Activated CD4-positive, alpha-beta T cell treated with anti-CD3 and anti-CD28 coated beads, Interleukin-2, amount 10 ng/mL, durations not matched to agents 7 days and 5 days (primary cell): ENCODE data around the gene PMF1. TPM values are rescaled to one million over a fixed set of nuclear protein-coding genes. Genes with fewer than 3 reads are reported as not detected.

Experiments used
- CTCF ChIA-PET: fragments of 350-600 bp; sonication (Branson Sonifier 250); formaldehyde crosslinking; loops from one replicate; lab custom pipeline; 2021; ENCODE audit warnings: antibody characterized with exemption; lab: Charles Lee
- POLR2A ChIA-PET: fragments of 350-600 bp; sonication (Branson Sonifier 250); formaldehyde crosslinking; loops from one replicate; lab custom pipeline; 2021; ENCODE audit warnings: antibody characterized with exemption; lab: Charles Lee
- DNase-seq: peaks from one replicate; pipeline ENCODE4 v3.0.0-alpha.2; 2020
- H3K27ac Mint-ChIP-seq: one replicate; pipeline ENCODE4 v1.8.0; 2021; ENCODE audit warnings: mild to moderate bottlenecking, moderate library complexity, mixed read lengths
- H3K27me3 Mint-ChIP-seq: one replicate; pipeline ENCODE4 v1.8.0; 2021; ENCODE audit warnings: mixed read lengths
- H3K36me3 Mint-ChIP-seq: one replicate; pipeline ENCODE4 v1.8.0; 2021; ENCODE audit warnings: low read depth, mixed read lengths
- H3K4me1 Mint-ChIP-seq: one replicate; pipeline ENCODE4 v1.8.0; 2021; ENCODE audit warnings: mixed read lengths
- H3K4me3 Mint-ChIP-seq: one replicate; pipeline ENCODE4 v1.8.0; 2021; ENCODE audit warnings: mild to moderate bottlenecking, moderate library complexity, mixed read lengths
- H3K9me3 Mint-ChIP-seq: one replicate; pipeline ENCODE4 v1.8.0; 2021; ENCODE audit warnings: mixed read lengths
- total RNA-seq, 2 experiments: library from RNA; stranded (reverse); gene quantifications; one replicate each; pipeline ENCODE4 v1.2.3, GENCODE V29; 2021

The PMF1 gene
- total RNA-seq, 2 experiments from 2014 or later: 72.8 to 73.4 TPM

DNA sequence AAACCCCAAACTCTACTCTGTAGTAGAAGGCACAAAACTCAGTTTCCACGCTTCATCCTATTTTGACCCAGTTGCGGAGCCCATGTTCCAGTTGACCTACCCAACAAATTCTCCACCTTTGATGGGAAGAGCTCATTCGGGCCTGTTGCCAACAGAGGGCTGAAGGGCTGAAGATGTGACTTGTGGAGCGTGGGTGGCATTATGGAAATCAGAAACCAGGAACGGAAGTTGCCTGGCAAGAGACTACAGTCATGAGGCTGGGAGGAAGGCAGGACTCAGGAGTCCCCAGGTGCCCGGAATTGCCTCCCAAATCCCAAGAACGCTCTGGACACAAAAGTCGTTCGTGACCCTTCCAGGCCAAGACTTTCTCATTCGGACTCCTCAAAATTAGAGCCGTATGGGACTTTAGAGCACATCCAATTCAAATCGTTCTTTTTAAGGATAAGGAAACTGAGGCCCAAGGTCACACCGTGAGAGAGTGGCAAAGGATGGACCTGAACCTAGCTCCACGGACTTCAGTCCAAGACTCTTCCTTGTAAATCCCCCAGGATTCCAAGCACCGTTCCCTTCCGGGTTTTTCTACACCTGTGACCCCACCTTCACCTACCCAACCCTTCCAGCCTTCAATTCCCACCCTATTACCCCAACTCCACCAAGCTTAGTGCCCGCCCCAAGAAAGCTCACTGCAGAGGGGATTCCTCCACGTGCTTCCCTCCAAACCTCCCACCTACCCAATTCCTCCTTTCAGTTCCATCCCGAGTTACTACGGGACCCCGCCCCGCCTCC, 69.1 kb downstream of the PMF1 start:
- Mint-ChIP-seq H3K36me3 (peaks cover 28% of the 10 kb centered on the region), H3K4me1 (peaks cover 38% of the 10 kb centered on the region), H3K9me3 (no peaks in the 10 kb centered on the region), H3K27me3 (no peaks in the 10 kb centered on the region), H3K4me3 (peak overlapping the region; percentile 97), H3K27ac (peak overlapping the region; percentile 94)
- CTCF ChIA-PET: interaction anchor here (0.6 to 5.3 kb wide), 10 partner anchors 10 to 1717 kb away, joined by 3 to 21 read pairs (median 4); partner anchors contain the start of gene GLMP
- POLR2A ChIA-PET: interaction anchor here (0.6 to 0.7 kb wide), 4 partner anchors 175 to 719 kb away, joined by 3 to 7 read pairs (median 3); partner anchors contain the start of gene ASH1L
- peak; percentile 16 for DNase-seq

DNA sequence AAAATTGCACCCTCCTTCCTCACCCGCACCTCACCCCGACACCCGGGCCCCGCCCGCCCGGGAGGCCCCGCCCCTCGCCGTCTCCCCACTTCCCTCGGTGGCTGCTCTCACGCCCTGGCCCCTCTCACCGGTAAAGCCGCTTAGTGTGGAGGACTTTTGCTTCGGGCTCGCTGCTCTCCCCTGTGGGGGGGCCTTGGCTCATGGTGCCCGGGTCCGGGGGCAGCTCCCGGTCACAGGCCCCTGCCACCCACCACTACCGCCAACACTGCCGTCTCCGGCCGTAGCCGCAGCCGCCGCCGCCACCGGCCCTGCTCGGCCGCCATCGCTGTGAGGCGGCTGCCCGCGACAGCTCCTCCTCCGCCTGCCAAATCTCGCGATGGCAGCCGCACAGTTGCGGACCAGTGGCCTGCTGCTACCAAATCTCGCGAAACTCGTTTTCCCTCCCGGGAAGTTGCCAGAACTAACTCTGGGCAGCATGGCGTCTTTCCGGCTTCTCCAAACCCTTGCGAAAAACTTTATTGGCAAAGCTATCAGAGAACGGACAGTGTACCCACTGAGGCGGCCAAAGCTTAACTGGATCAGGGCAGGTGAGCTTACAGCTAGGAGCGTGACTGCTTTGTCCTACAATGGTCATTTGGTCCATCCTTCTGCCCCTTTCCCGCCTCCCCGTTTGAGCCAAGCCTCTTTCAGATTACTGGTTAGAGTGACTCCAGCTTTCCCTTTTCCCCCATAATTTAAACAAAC, 69.8 kb downstream of the PMF1 start, which contains the start of gene SMG5:
TSS of gene SMG5 (minus strand) at position 347 of the 744 bp plus-strand sequence. CDS start at position 202, 145 bp downstream.
- POLR2A ChIA-PET: interaction anchor here (0.6 kb wide), 1 partner anchor 238 kb away, joined by 7 read pairs; no protein-coding TSS in a partner anchor
- peak; percentile 98 for DNase-seq
- Mint-ChIP-seq H3K27me3 (no peaks in the 10 kb centered on the region), H3K27ac (peak within 1 kb of the TSS; percentile 94), H3K36me3 (peaks cover 20% of the 10 kb centered on the region), H3K4me1 (peaks cover 38% of the 10 kb centered on the region), H3K4me3 (peak within 1 kb of the TSS; percentile 97), H3K9me3 (no peaks in the 10 kb centered on the region)
- CTCF ChIA-PET: interaction anchor here (0.6 to 5.3 kb wide), 13 partner anchors 9 to 216 kb away, joined by 3 to 21 read pairs (median 3); partner anchors contain the start of gene VHLL

DNA sequence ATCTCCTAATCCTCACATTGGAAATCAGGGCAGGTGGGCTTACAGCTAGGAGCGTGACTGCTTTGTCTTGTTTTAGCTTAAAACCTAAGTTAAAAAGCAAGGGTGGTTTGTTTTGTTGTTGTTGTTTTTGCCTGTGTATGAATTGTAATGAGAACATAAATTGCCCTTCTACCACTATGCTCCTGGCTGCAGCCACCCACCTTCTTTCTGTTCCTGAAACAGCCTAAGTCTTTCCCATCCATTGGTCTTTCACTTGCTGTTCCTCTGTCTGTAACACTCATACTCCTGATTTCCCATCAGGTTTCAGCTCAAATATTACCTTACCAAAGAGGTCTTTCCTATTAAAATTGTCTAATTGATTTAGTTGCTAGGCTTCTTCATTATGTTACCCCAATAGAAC, 70.7 kb downstream of the PMF1 start:
- peak overlapping the region; percentile 97 for H3K4me3 Mint-ChIP-seq
- ChIA-PET POLR2A (interaction anchor here (0.6 kb wide), 1 partner anchor 307 kb away, joined by 4 read pairs; no protein-coding TSS in a partner anchor), CTCF (interaction anchor here (0.8 to 5.3 kb wide), 10 partner anchors 8 to 154 kb away, joined by 3 to 21 read pairs (median 4); partner anchors contain the start of gene VHLL)
- no peaks in the 10 kb centered on the region for H3K27me3 Mint-ChIP-seq
- H3K4me1 Mint-ChIP-seq: peaks cover 38% of the 10 kb centered on the region
- DNase-seq: no peak
- peaks cover 13% of the 10 kb centered on the region for H3K36me3 Mint-ChIP-seq
- H3K9me3 Mint-ChIP-seq: no peaks in the 10 kb centered on the region
- H3K27ac Mint-ChIP-seq: peak overlapping the region; percentile 94

DNA sequence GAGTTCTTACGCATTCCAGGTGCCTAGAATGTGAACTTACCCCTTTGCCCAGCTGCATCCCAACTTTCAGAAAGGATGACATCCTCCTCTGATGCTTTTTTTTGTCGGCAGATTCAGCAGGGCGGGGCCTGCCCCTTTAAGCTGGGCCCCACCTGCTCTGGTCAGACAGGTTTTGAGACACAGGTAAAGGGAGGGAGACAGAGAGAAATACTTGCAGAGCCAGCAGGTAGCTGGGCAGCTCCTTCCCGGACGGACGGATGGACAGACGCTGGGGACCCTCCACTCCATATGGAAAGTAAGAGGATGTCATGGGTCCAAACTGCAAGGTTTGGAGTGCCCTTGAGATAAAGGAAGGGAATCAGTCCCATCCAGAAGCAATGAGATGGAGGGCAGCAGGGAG, 71.3 kb downstream of the PMF1 start, which contains the start of gene TMEM79:
TSS of gene TMEM79 (plus strand) at position 214 of the 400 bp plus-strand sequence. CDS start 902 bp downstream, outside the sequence.
- Mint-ChIP-seq H3K27me3 (no peaks in the 10 kb centered on the region), H3K27ac (peak within 1 kb of the TSS; percentile 94), H3K4me1 (peaks cover 38% of the 10 kb centered on the region), H3K4me3 (peak within 1 kb of the TSS; percentile 97), H3K9me3 (no peaks in the 10 kb centered on the region), H3K36me3 (peaks cover 15% of the 10 kb centered on the region)
- ChIA-PET CTCF (interaction anchor here (0.6 to 5.3 kb wide), 8 partner anchors 8 to 167 kb away, joined by 3 to 21 read pairs (median 5); partner anchors contain the start of gene VHLL), POLR2A (interaction anchor here (0.6 kb wide), 1 partner anchor 308 kb away, joined by 4 read pairs; no protein-coding TSS in a partner anchor)
- no peak for DNase-seq

DNA sequence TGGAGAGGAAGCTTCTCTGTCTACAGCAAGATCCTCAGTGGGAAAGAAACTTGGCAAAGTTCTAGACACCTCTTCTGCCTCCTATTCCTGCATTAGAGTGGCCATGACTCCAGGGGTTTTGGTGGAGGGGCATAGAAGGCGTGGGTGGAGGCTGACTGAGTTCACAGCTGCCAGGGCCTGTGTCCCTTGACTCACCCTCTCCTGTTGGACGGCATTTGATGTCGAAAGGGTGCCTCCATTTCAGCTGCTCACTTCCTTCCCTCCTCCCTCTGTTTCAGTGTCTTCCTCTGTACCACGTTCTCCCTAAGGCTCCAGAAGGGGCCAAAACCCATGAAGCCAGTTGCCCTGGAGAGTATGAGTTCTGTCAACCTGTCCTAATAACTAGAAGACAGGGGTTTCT, 72.0 kb downstream of the PMF1 start:
- no peaks in the 10 kb centered on the region for H3K9me3 Mint-ChIP-seq
- no peaks in the 10 kb centered on the region for H3K27me3 Mint-ChIP-seq
- no peak overlapping the region for H3K27ac Mint-ChIP-seq
- peak overlapping the region; percentile 25 for H3K4me3 Mint-ChIP-seq
- no peak for DNase-seq
- POLR2A ChIA-PET: no interaction called here
- peaks cover 16% of the 10 kb centered on the region for H3K36me3 Mint-ChIP-seq
- CTCF ChIA-PET: interaction anchor here (0.8 to 5.3 kb wide), 4 partner anchors 13 to 158 kb away, joined by 3 to 21 read pairs (median 8); partner anchors contain the start of gene VHLL
- peaks cover 38% of the 10 kb centered on the region for H3K4me1 Mint-ChIP-seq

DNA sequence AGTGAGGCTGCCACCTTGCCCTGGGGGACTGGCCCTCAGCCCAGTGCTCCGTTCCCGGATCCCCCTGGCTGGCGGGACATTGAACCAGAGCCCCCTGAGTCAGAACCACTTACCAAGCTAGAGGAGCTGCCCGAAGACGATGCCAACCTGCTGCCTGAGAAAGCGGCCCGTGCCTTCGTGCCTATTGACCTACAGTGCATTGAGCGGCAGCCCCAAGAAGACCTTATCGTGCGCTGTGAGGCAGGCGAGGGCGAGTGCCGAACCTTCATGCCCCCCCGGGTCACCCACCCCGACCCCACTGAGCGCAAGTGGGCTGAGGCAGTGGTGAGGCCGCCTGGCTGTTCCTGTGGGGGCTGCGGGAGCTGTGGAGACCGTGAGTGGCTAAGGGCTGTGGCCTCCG, 72.6 kb downstream of the PMF1 start:
- ChIA-PET POLR2A (no interaction called here), CTCF (interaction anchor here (0.8 to 3.2 kb wide), 2 partner anchors 14 to 20 kb away, joined by 3 to 11 read pairs; partner anchors contain the start of gene VHLL)
- Mint-ChIP-seq H3K4me1 (peaks cover 33% of the 10 kb centered on the region), H3K4me3 (no peak overlapping the region), H3K27me3 (no peaks in the 10 kb centered on the region), H3K9me3 (no peaks in the 10 kb centered on the region), H3K36me3 (peaks cover 16% of the 10 kb centered on the region), H3K27ac (no peak overlapping the region)
- no peak for DNase-seq

DNA sequence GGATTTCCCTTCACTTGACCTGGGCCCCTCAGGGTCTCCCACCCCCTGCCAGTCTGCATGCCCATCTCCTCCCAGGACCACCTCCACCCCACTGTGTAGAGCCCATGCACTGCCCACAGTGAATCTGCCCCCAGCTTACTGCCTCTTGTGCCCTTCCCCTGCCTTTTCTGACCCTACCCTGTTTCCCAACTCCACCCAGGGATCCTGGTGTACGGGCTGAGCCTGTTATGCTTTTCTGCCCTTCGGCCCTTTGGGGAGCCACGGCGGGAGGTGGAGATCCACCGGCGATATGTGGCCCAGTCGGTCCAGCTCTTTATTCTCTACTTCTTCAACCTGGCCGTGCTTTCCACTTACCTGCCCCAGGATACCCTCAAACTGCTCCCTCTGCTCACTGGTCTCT, 73.3 kb downstream of the PMF1 start:
- ChIA-PET CTCF (interaction anchor here (0.5 to 1.9 kb wide), 2 partner anchors 33 to 328 kb away, joined by 3 to 6 read pairs; no protein-coding TSS in a partner anchor), POLR2A (no interaction called here)
- H3K9me3 Mint-ChIP-seq: no peaks in the 10 kb centered on the region
- peaks cover 16% of the 10 kb centered on the region for H3K36me3 Mint-ChIP-seq
- no peak overlapping the region for H3K27ac Mint-ChIP-seq
- peaks cover 27% of the 10 kb centered on the region for H3K4me1 Mint-ChIP-seq
- H3K4me3 Mint-ChIP-seq: no peak overlapping the region
- H3K27me3 Mint-ChIP-seq: no peaks in the 10 kb centered on the region
- DNase-seq: no peak

Other genes starting within 250 kb of the PMF1 start
- gene ARHGEF2, start 234.5 kb upstream of the PMF1 start, total RNA-seq: 100 to 1,000 TPM; 157 to 191 TPM
- gene SSR2, start 192.1 kb upstream of the PMF1 start, total RNA-seq: 100 to 1,000 TPM; 235 to 273 TPM
- gene UBQLN4, start 159.2 kb upstream of the PMF1 start, total RNA-seq: 10 to 100 TPM; 30.8 to 34.0 TPM
- 10 to 100 TPM; 41.3 to 61.0 TPM for gene LAMTOR2, start 158.2 kb upstream of the PMF1 start, total RNA-seq
- under 1 TPM in 1 of 2 experiments, not detected in 1; 0.50 TPM for gene RAB25, start 151.8 kb upstream of the PMF1 start, total RNA-seq
- gene MEX3A, start 130.5 kb upstream of the PMF1 start, total RNA-seq: under 1 TPM; 0.02 to 0.05 TPM
- 10 to 100 TPM; 38.3 to 43.5 TPM for gene LMNA, start 98.3 kb upstream of the PMF1 start, total RNA-seq
- gene SEMA4A, start 59.4 kb upstream of the PMF1 start, total RNA-seq: 10 to 100 TPM; 35.3 to 37.8 TPM
- gene SLC25A44, start 18.9 kb upstream of the PMF1 start, total RNA-seq: 10 to 100 TPM; 27.5 to 28.0 TPM
- gene BGLAP, start 29.2 kb downstream of the PMF1 start, total RNA-seq: 1 to 10 TPM; 1.3 to 3.0 TPM
- gene PAQR6, start 35.0 kb downstream of the PMF1 start, total RNA-seq: 1 to 10 TPM; 6.2 to 7.3 TPM
- gene SMG5, start 69.8 kb downstream of the PMF1 start, total RNA-seq: 10 to 100 TPM; 68.0 to 68.1 TPM
- 10 to 100 TPM; 11.6 to 14.4 TPM for gene TMEM79, start 71.3 kb downstream of the PMF1 start, total RNA-seq
- 10 to 100 TPM; 33.2 to 33.6 TPM for gene GLMP, start 82.7 kb downstream of the PMF1 start, total RNA-seq
- gene VHLL, start 86.3 kb downstream of the PMF1 start, total RNA-seq: under 1 TPM in 1 of 2 experiments, not detected in 1; 0.52 TPM
- gene CCT3, start 125.3 kb downstream of the PMF1 start, total RNA-seq: 100 to 1,000 TPM; 186 to 228 TPM
- gene TSACC, start 125.5 kb downstream of the PMF1 start, total RNA-seq: under 1 TPM; 0.50 to 0.89 TPM
- gene RHBG, start 156.2 kb downstream of the PMF1 start, total RNA-seq: not detected